ENCODE results near the gene NOXA1.

The NOXA1 gene

DNA sequence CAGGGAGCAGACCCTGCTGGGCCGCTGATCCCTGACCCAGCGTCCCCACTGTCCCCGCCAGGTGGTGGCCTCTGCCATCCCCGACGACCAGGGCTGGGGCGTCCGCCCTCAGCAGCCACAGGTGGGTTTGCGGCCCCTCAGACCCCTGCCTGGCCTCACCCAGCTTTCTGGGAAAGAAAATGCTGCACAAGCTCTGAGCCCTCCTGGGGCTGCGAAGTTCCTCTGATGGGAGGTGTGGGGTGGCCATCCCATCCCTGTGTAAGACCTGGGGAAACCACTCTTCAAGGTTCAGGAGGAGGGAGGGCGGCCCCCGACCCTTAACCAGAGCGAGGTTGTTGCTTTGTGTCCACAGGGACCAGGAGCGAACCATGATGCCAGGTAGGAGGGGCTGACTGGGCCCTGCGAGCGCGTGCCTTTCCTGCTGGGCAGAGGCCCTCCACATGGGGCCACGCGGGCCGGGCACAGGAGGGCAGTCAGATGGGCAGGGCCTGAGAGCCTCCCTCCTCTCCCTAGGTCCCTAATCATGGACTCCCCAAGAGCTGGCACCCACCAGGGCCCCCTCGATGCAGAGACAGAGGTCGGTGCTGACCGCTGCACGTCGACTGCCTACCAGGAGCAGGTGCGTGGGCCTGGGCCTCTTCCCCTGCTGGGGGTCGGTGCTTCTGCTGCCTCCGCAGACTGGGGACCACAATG is 7.7 kb downstream of the NOXA1 start:
- TF ChIP-seq, protein P1, sequence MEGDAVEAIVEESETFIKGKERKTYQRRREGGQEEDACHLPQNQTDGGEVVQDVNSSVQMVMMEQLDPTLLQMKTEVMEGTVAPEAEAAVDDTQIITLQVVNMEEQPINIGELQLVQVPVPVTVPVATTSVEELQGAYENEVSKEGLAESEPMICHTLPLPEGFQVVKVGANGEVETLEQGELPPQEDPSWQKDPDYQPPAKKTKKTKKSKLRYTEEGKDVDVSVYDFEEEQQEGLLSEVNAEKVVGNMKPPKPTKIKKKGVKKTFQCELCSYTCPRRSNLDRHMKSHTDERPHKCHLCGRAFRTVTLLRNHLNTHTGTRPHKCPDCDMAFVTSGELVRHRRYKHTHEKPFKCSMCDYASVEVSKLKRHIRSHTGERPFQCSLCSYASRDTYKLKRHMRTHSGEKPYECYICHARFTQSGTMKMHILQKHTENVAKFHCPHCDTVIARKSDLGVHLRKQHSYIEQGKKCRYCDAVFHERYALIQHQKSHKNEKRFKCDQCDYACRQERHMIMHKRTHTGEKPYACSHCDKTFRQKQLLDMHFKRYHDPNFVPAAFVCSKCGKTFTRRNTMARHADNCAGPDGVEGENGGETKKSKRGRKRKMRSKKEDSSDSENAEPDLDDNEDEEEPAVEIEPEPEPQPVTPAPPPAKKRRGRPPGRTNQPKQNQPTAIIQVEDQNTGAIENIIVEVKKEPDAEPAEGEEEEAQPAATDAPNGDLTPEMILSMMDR (IDR thresholded peaks at IDR 0.05; ENCODE audit: insufficient read depth, low read depth, low read length, missing control alignments) = no peak
- DNase-seq (ENCODE audit: low read depth) = no peak
- no peak overlapping the region for H3K4me3 ChIP-seq (ENCODE audit: low read depth, low read length)

DNA sequence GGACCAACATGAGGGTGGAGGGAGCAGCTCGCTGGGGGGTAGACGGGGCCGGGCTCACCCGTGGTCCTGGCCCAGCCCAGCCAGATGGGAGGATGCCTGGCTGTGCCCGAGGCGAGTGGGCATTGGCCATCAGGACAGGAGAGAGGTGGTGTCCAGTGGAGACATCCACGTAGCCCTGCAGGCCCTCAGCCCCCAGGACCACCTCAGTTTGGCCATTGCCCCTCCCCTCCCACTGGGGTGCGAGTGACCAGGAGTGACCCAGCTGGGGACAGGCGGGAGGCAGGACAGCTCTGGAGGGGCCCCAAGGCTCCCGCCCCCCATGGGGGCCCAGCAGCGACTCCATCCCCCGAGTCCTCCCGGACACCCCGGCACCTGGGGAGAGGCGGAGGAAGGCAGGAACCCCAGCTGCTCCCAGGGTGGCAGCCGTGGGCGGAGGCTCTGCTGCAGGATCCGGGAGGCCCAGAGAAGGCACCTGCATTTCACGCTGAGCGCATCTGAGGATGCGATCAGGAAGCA is 8.3 kb downstream of the NOXA1 start:
- H3K4me3 ChIP-seq (ENCODE audit: low read depth, low read length) = no peak overlapping the region
- no peak for DNase-seq (ENCODE audit: low read depth)
- TF ChIP-seq, protein P1 (IDR thresholded peaks at IDR 0.05; ENCODE audit: insufficient read depth, low read depth, low read length, missing control alignments) = no peak

DNA sequence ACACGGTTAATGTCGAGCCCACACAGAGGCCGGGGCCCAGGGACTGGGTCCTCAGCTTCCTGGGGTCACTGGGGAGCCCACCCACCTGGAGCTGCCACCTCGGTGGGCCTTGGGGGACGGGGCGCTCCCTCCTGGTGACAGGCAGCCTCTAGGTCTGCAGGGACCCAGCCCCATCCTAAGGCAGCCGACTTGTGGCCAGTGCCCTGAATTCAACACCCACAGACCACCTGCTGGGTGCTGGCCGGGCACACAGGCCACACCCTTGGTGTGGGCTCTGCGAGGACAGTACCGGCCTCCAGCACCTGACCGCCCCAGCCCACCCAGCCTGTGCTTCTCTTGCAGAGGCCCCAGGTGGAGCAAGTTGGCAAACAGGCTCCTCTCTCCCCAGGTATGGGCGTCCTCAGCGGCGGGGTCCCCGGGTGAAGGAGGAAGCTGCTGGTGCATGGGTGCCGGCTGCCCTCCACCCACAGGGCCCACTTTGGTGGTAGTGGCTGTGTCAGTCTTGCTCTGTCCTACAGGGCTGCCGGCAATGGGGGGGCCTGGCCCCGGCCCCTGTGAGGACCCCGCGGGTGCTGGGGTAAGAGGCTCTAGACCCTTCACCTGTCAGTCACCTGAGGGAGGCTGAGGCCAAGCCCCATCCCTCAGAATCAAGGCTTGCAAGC is 9.6 kb downstream of the NOXA1 start:
- DNase-seq (ENCODE audit: low read depth) = no peak
- TF ChIP-seq, protein P1 (IDR thresholded peaks at IDR 0.05; ENCODE audit: insufficient read depth, low read depth, low read length, missing control alignments) = no peak
- no peak overlapping the region for H3K4me3 ChIP-seq (ENCODE audit: low read depth, low read length)

DNA sequence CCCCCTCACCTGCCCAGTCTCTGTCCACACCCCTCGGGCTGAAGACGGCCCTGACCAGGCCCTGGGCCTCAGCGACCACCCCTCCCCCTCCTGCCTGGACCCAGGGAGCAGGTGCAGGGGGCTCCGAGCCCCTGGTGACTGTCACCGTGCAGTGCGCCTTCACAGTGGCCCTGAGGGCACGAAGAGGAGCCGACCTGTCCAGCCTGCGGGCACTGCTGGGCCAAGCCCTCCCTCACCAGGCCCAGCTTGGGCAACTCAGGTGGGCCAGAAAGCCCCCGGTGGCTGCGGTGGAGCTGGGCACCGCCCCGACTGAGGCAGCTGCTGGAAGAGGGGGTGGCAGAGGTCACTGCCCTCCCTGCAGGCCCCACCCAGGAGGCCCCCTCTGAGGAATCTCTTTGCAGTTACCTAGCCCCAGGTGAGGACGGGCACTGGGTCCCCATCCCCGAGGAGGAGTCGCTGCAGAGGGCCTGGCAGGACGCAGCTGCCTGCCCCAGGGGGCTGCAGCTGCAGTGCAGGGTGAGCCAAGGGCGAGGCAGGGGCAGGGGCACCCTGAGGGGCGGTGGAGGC is 10.2 kb downstream of the NOXA1 start:
- TF ChIP-seq, protein P1 (IDR thresholded peaks at IDR 0.05; ENCODE audit: insufficient read depth, low read depth, low read length, missing control alignments) = no peak
- no peak for DNase-seq (ENCODE audit: low read depth)
- no peak overlapping the region for H3K4me3 ChIP-seq (ENCODE audit: low read depth, low read length)

DNA sequence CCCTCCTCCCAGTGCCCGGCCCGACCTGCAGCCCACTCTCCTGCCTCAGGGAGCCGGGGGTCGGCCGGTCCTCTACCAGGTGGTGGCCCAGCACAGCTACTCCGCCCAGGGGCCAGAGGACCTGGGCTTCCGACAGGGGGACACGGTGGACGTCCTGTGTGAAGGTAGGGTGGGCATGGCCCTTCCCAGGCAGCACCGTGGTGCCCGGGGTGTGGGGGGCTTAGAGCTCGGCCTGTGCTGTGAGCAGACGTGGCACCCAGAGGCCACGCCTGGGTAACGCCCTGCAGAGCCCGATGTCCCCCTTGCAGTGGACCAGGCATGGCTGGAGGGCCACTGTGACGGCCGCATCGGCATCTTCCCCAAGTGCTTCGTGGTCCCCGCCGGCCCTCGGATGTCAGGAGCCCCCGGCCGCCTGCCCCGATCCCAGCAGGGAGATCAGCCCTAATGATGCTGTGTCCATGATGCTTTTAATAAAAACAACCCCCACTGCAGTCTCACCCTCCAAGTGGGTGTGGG is 10.8 kb downstream of the NOXA1 start:
- no peak for DNase-seq (ENCODE audit: low read depth)
- H3K4me3 ChIP-seq (ENCODE audit: low read depth, low read length) = no peak overlapping the region
- TF ChIP-seq, protein P1 (IDR thresholded peaks at IDR 0.05; ENCODE audit: insufficient read depth, low read depth, low read length, missing control alignments) = no peak

DNA sequence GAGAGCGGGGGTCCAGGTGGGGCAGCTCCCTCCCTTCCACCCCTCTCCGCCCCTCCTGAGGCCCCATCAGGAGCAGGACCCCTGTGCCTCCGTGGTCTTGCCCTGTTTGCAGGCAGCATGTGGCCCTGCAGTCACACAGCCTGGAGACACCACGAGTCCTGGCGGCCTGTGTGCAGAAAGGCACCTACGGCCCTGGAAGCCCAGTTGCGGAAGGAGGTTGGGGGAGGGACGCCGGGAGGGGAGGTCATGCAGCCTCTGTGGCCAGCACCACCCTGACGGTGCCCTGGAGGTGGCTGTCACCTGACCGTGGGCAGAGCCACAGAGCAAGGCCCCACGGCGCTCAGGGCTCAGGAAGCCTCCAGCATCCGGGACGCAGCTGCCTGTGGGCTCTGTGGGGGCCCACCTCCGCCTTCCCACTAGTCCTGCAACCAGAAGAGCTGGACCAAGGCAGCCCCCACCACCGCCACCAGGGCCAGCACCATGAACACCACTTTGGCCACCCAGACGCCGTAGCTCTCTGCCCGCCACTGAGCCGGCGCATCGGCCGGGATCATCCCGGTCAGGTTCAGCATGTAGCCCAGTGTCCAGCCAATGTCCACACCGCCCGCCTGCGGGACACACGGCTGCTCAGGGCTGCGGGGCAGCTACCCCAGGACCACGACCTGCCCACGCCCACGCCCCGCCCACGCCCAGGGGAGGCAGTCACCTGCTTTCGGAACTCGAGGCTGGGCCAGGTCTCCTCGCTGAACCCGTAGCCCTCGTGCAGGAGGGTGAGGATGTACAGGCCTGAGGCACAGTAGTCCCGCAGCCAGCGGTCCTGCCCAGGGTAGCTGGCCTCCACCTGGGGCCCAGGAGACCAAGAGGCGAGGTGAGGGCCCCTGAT is 11.5 kb downstream of the NOXA1 start:
- TF ChIP-seq, protein P1 (IDR thresholded peaks at IDR 0.05; ENCODE audit: insufficient read depth, low read depth, low read length, missing control alignments) = no peak
- no peak for DNase-seq (ENCODE audit: low read depth)

More for the DNA sequence above, 11.5 kb downstream of the NOXA1 start:
- H3K4me3 ChIP-seq (ENCODE audit: low read depth, low read length) = no peak overlapping the region
